ENCODE results near the gene MTAP. TPM values are rescaled to one million over a fixed set of nuclear protein-coding genes. Genes with fewer than 3 reads are reported as not detected.

Gene MTAP
- polyA plus RNA-seq, 1 donor from 2014 or later, result 7.7 TPM

GRCh38 chr9:21923694-21924093 lies 121.3 kb downstream of the MTAP start:
- Histone ChIP-seq H3K9me3 (ENCODE audit: low read length) (no peaks in the 10 kb centered on the region), H2AFZ (ENCODE audit: low read depth, low read length) (no peak overlapping the region), H3K27ac (ENCODE audit: low read length) (no peak overlapping the region), H3F3A (ENCODE audit: insufficient read depth, low read length, poor library complexity, severe bottlenecking) (no peaks in the 10 kb centered on the region), H3K9ac (ENCODE audit: low read length) (no peak overlapping the region), H3K27me3 (ENCODE audit: insufficient read depth, low read depth, low read length) (no peaks in the 10 kb centered on the region), H3K36me3 (ENCODE audit: insufficient read depth, low read length) (no peaks in the 10 kb centered on the region), H3K4me2 (ENCODE audit: low read length) (no peak overlapping the region), H3K4me3 (ENCODE audit: low read length) (no peak overlapping the region), H3K9me2 (ENCODE audit: insufficient read depth, low read length) (no peaks in the 10 kb centered on the region), H4K20me1 (ENCODE audit: insufficient read depth) (no peaks in the 10 kb centered on the region), H3K79me2 (replicated peaks; ENCODE audit: insufficient read depth, low read length) (no peaks in the 10 kb centered on the region)
- no peak for TF ChIP-seq EP300 (conservative IDR thresholded peaks at IDR 0.05; ENCODE audit: poor library complexity, severe bottlenecking)
- TF ChIP-seq REST (IDR thresholded peaks at IDR 0.05; ENCODE audit: borderline replicate concordance), result no peak
- TF ChIP-seq, protein P1, sequence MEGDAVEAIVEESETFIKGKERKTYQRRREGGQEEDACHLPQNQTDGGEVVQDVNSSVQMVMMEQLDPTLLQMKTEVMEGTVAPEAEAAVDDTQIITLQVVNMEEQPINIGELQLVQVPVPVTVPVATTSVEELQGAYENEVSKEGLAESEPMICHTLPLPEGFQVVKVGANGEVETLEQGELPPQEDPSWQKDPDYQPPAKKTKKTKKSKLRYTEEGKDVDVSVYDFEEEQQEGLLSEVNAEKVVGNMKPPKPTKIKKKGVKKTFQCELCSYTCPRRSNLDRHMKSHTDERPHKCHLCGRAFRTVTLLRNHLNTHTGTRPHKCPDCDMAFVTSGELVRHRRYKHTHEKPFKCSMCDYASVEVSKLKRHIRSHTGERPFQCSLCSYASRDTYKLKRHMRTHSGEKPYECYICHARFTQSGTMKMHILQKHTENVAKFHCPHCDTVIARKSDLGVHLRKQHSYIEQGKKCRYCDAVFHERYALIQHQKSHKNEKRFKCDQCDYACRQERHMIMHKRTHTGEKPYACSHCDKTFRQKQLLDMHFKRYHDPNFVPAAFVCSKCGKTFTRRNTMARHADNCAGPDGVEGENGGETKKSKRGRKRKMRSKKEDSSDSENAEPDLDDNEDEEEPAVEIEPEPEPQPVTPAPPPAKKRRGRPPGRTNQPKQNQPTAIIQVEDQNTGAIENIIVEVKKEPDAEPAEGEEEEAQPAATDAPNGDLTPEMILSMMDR (IDR thresholded peaks at IDR 0.05; ENCODE audit: poor library complexity, severe bottlenecking), result no peak
- TF ChIP-seq POLR2AphosphoS5 (IDR thresholded peaks at IDR 0.05), result no peak
- TF ChIP-seq MXI1 (conservative IDR thresholded peaks at IDR 0.05; ENCODE audit: poor library complexity, severe bottlenecking), result no peak
- TF ChIP-seq SMC3 (conservative IDR thresholded peaks at IDR 0.05; ENCODE audit: poor library complexity), result no peak
- TF ChIP-seq EZH2 (IDR thresholded peaks at IDR 0.05; ENCODE audit: borderline replicate concordance, insufficient read depth, low read length, poor library complexity, severe bottlenecking), result no peak
- no peak for TF ChIP-seq RAD21 (conservative IDR thresholded peaks at IDR 0.05)
- no peak for TF ChIP-seq TAF1 (IDR thresholded peaks at IDR 0.05; ENCODE audit: low read depth)

- TF ChIP-seq EZH2 (IDR thresholded peaks at IDR 0.05; ENCODE audit: borderline replicate concordance, insufficient read depth, low read length, poor library complexity, severe bottlenecking) (no peak), EP300 (conservative IDR thresholded peaks at IDR 0.05; ENCODE audit: poor library complexity, severe bottlenecking) (no peak), MXI1 (conservative IDR thresholded peaks at IDR 0.05; ENCODE audit: poor library complexity, severe bottlenecking) (no peak), TAF1 (IDR thresholded peaks at IDR 0.05; ENCODE audit: low read depth) (no peak)
- Histone ChIP-seq H3K4me3 (ENCODE audit: low read length) (no peak overlapping the region), H3K27me3 (ENCODE audit: insufficient read depth, low read depth, low read length) (no peaks in the 10 kb centered on the region), H3K36me3 (ENCODE audit: insufficient read depth, low read length) (no peaks in the 10 kb centered on the region), H3K9ac (ENCODE audit: low read length) (no peak overlapping the region), H3K79me2 (replicated peaks; ENCODE audit: insufficient read depth, low read length) (no peaks in the 10 kb centered on the region), H3K9me3 (ENCODE audit: low read length) (no peaks in the 10 kb centered on the region), H3K4me2 (ENCODE audit: low read length) (no peak overlapping the region), H4K20me1 (ENCODE audit: insufficient read depth) (no peaks in the 10 kb centered on the region), H2AFZ (ENCODE audit: low read depth, low read length) (no peak overlapping the region), H3K9me2 (ENCODE audit: insufficient read depth, low read length) (no peaks in the 10 kb centered on the region), H3F3A (ENCODE audit: insufficient read depth, low read length, poor library complexity, severe bottlenecking) (no peaks in the 10 kb centered on the region), H3K27ac (ENCODE audit: low read length) (no peak overlapping the region)
These were observed 125.3 kb downstream of the MTAP start for GRCh38 chr9:21927752-21928151.

All from neural cell (in vitro differentiated cells).